IMR-90 (cell line): ENCODE data around the gene RFTN2. TPM values are rescaled to one million over a fixed set of nuclear protein-coding genes. Genes with fewer than 3 reads are reported as not detected.

Experiments used
- ATAC-seq: fragments of 200-7000 bp; cut with Tn5 transposase; 2 replicates; pipeline ENCODE4 v1.9.1; 2020; ENCODE audit warnings: low read depth, mild to moderate bottlenecking, moderate library complexity
- BruUV-seq: library from RNA; stranded (reverse); fragments of 400-500 nt; replicated peaks from 2 replicates; lab custom pipeline; 2021; lab: Mats Ljungman, UMichigan
- CTCF ChIA-PET: fragments of 300-600 bp; formaldehyde crosslinking; extraction: SDS; loops from one replicate; lab custom pipeline; 2021; ENCODE audit warnings: antibody characterized with exemption; lab: Yijun Ruan, JAX
- POLR2A ChIA-PET: fragments of 300-600 bp; sonication (Branson Sonifier 250); formaldehyde crosslinking; loops from one replicate; lab custom pipeline; 2022; ENCODE audit warnings: antibody characterized with exemption; ENCODE audit not compliant: unreplicated experiment; lab: Charles Lee
- DNase-seq: peaks from one replicate; pipeline ENCODE4 v3.0.0; 2013
- H2AFZ ChIP-seq: replicated peaks from 2 replicates; pipeline ENCODE3; 2013; ENCODE audit warnings: low read length, mild to moderate bottlenecking; ENCODE audit not compliant: poor library complexity
- H2AK5ac ChIP-seq: 2 replicates; pipeline ENCODE4 v1.6.1; 2013; ENCODE audit warnings: low read depth, low read length, inconsistent platforms
- H2AK9ac ChIP-seq: replicated peaks from 2 replicates; pipeline ENCODE3; 2013; ENCODE audit warnings: mild to moderate bottlenecking, low read depth, low read length, moderate library complexity; ENCODE audit not compliant: poor library complexity
- H2BK120ac ChIP-seq: 2 replicates; pipeline ENCODE4 v1.6.1; 2013; ENCODE audit warnings: low read depth, low read length, inconsistent platforms
- H2BK15ac ChIP-seq: 3 replicates; pipeline ENCODE4 v1.6.1; 2013; ENCODE audit warnings: low read depth, low read length, inconsistent platforms
- H2BK20ac ChIP-seq: 2 replicates; pipeline ENCODE4 v1.6.1; 2013; ENCODE audit warnings: low read depth, mild to moderate bottlenecking, inconsistent platforms, low read length, moderate library complexity
- H2BK5ac ChIP-seq: 2 replicates; pipeline ENCODE4 v1.6.1; 2013; ENCODE audit warnings: mild to moderate bottlenecking, low read depth, low read length, inconsistent platforms; ENCODE audit not compliant: poor library complexity, severe bottlenecking
- H3K14ac ChIP-seq: replicated peaks from 2 replicates; pipeline ENCODE4 v1.6.1; 2013; ENCODE audit warnings: low read depth, low read length, inconsistent platforms
- H3K18ac ChIP-seq: 2 replicates; pipeline ENCODE4 v1.6.1; 2013; ENCODE audit warnings: low read depth, low read length, control low read depth
- H3K23ac ChIP-seq: 2 replicates; pipeline ENCODE4 v1.6.1; 2013; ENCODE audit warnings: low read depth, low read length, inconsistent platforms
- H3K27ac ChIP-seq: 2 replicates; pipeline ENCODE4 v1.5.1; 2013; ENCODE audit warnings: mild to moderate bottlenecking, control low read depth, low read length; ENCODE audit not compliant: insufficient read depth
- H3K27me3 ChIP-seq: 2 replicates; pipeline ENCODE4 v1.6.1; 2013; ENCODE audit warnings: low read length; ENCODE audit not compliant: control insufficient read depth, insufficient read depth
- H3K36me3 ChIP-seq: 2 replicates; pipeline ENCODE4 v1.6.1; 2013; ENCODE audit warnings: low read length, mixed read lengths; ENCODE audit not compliant: control insufficient read depth, insufficient read depth
- H3K4ac ChIP-seq: 2 replicates; pipeline ENCODE4 v1.6.1; 2013; ENCODE audit warnings: low read depth, low read length, inconsistent platforms
- H3K4me1 ChIP-seq: 2 replicates; pipeline ENCODE4 v1.6.1; 2013; ENCODE audit warnings: low read length, mixed read lengths; ENCODE audit not compliant: control insufficient read depth, insufficient read depth
- H3K4me2 ChIP-seq: 2 replicates; pipeline ENCODE4 v1.6.1; 2013; ENCODE audit warnings: low read depth, mild to moderate bottlenecking, control low read depth, low read length, moderate library complexity
- H3K4me3 ChIP-seq: 2 replicates; pipeline ENCODE4 v1.5.1; 2013; ENCODE audit warnings: low read depth, mild to moderate bottlenecking, control low read depth, low read length, moderate library complexity; ENCODE audit not compliant: insufficient read depth
- H3K56ac ChIP-seq: 2 replicates; pipeline ENCODE4 v1.6.1; 2013; ENCODE audit warnings: low read length, inconsistent platforms; ENCODE audit not compliant: insufficient read depth; ENCODE audit errors: extremely low read depth
- H3K79me1 ChIP-seq, 2 experiments: 2 replicates each; pipeline ENCODE4 v1.6.1; 2013; ENCODE audit warnings: low read length in 2 of 2, inconsistent platforms in 1 of 2, low read depth in 1 of 2
- H3K9ac ChIP-seq: 2 replicates; pipeline ENCODE4 v1.6.1; 2013; ENCODE audit warnings: low read depth, low read length, control low read depth
- H3K9me1 ChIP-seq: 2 replicates; pipeline ENCODE4 v1.6.1; 2013; ENCODE audit warnings: low read length, inconsistent platforms; ENCODE audit not compliant: insufficient read depth
- H3K9me3 ChIP-seq: 2 replicates; pipeline ENCODE4 v1.6.1; 2013; ENCODE audit warnings: low read length; ENCODE audit not compliant: control insufficient read depth, insufficient read depth
- H4K20me1 ChIP-seq: 2 replicates; pipeline ENCODE4 v1.6.1; 2013; ENCODE audit warnings: low read length, inconsistent platforms; ENCODE audit not compliant: insufficient read depth
- H4K5ac ChIP-seq: 2 replicates; pipeline ENCODE4 v1.6.1; 2013; ENCODE audit warnings: mild to moderate bottlenecking, low read depth, low read length, control low read depth
- H4K8ac ChIP-seq, 2 experiments: 2 replicates each; pipeline ENCODE4 v1.6.1; 2013; ENCODE audit warnings: low read depth in 2 of 2, low read length in 2 of 2, control low read depth in 1 of 2, inconsistent platforms in 1 of 2
- H4K91ac ChIP-seq: 2 replicates; pipeline ENCODE4 v1.6.1; 2013; ENCODE audit warnings: low read depth, low read length, inconsistent platforms; ENCODE audit not compliant: insufficient read depth
- CEBPB ChIP-seq: IDR thresholded peaks from 2 replicates; pipeline ENCODE4 v1.6.1; 2012; ENCODE audit warnings: low read depth, low read length, improper control_type of control experiment
- CTCF ChIP-seq: conservative IDR thresholded peaks from 2 replicates; pipeline ENCODE4 v1.5.1; 2012; ENCODE audit warnings: mild to moderate bottlenecking, low read depth, low read length, improper control_type of control experiment
- ELK1 ChIP-seq: fragments of 150-350 bp; IDR thresholded peaks from 2 replicates; pipeline ENCODE4 v1.6.1; 2016; ENCODE audit warnings: low read depth, mild to moderate bottlenecking, low read length, moderate library complexity, borderline replicate concordance
- FOS ChIP-seq: fragments of 150-350 bp; IDR thresholded peaks from 2 replicates; pipeline ENCODE4 v1.6.1; 2016; ENCODE audit warnings: low read depth, low read length
- MAFK ChIP-seq: IDR thresholded peaks from 2 replicates; pipeline ENCODE4 v1.6.1; 2012; ENCODE audit warnings: low read depth, low read length, improper control_type of control experiment
- MAZ ChIP-seq: IDR thresholded peaks from 2 replicates; pipeline ENCODE4 v1.6.1; 2012; ENCODE audit warnings: low read depth, mild to moderate bottlenecking, low read length, improper control_type of control experiment, moderate library complexity, borderline replicate concordance
- MXI1 ChIP-seq: IDR thresholded peaks from 2 replicates; pipeline ENCODE4 v1.6.1; 2012; ENCODE audit warnings: low read depth, mild to moderate bottlenecking, low read length, moderate library complexity, borderline replicate concordance
- NFE2L2 ChIP-seq: fragments of 150-350 bp; IDR thresholded peaks from 2 replicates; pipeline ENCODE4 v1.6.1; 2016; ENCODE audit warnings: low read depth, mild to moderate bottlenecking, low read length
- RAD21 ChIP-seq: IDR thresholded peaks from 2 replicates; pipeline ENCODE4 v1.6.1; 2012; ENCODE audit warnings: low read length, improper control_type of control experiment
- RCOR1 ChIP-seq: IDR thresholded peaks from 2 replicates; pipeline ENCODE4 v1.6.1; 2012; ENCODE audit warnings: mild to moderate bottlenecking, low read length, improper control_type of control experiment; ENCODE audit not compliant: insufficient replicate concordance
- SMC3 ChIP-seq: fragments of 150-350 bp; IDR thresholded peaks from 2 replicates; pipeline ENCODE4 v1.6.1; 2016; ENCODE audit warnings: low read depth, mild to moderate bottlenecking, antibody characterized with exemption, low read length, moderate library complexity
- WGBS, 2 experiments: methylation state at CpG; one replicate each; pipeline versions ENCODE4 v1.1.5 to v1.1.7; 2013; ENCODE audit warnings: missing lambda C conversion rate in 2 of 2; ENCODE audit not compliant: insufficient read length in 1 of 2; ENCODE audit errors: extremely low coverage in 2 of 2; 5-methylcytosine and 5-hydroxymethylcytosine counted together
- dilution Hi-C: fragments of 300-500 bp; cut with HindIII; formaldehyde crosslinking; loops from one replicate; pipeline ENCODE4 v1.14.3; 2018; ENCODE audit warnings: low sequenced_read_pairs; ENCODE audit not compliant: unreplicated experiment
- in situ Hi-C: fragments of 300-500 bp; cut with MboI; formaldehyde crosslinking; loops from 3 replicates; pipeline ENCODE4 v1.14.3; 2019; ENCODE audit warnings: low sequenced_read_pairs, inconsistent platforms, mixed read lengths
- intact Hi-C: fragments of 100-400 bp; cut with micrococcal nuclease; formaldehyde crosslinking; loops from 2 replicates; pipeline ENCODE4 v1.10.0; 2022
- polyA plus RNA-seq, 3 experiments: library from polyadenylated mRNA; depleted of rRNA; stranded (reverse); fragments of >200 nt; gene quantifications; 2 replicates each; pipeline ENCODE4 v1.2.3, GENCODE V29; 2012; ENCODE audit warnings: low replicate concordance in 1 of 3
- total RNA-seq: library from RNA; depleted of rRNA; stranded (reverse); fragments of >200 nt; gene quantifications from 2 replicates; pipeline ENCODE4 v1.2.3, GENCODE V29; 2012
- TF ChIP-seq, protein P1 (sequence below): fragments of 150-350 bp; IDR thresholded peaks from 2 replicates; pipeline ENCODE4 v1.6.1; 2017; ENCODE audit warnings: mild to moderate bottlenecking, antibody characterized with exemption, low read length, low read depth

RFTN2 gene
- total and polyA plus RNA-seq, 2 of the 4 experiments (the other 2 are of a cell fraction) = 0.44 to 2.3 TPM

- dilution Hi-C loops (no loop called here), in situ Hi-C loops (no loop called here), intact Hi-C loops (no loop called here)
- Histone ChIP-seq H2BK20ac (no peak overlapping the region), H4K91ac (no peak overlapping the region), H3K4me3 (no peak overlapping the region), H2AK9ac (no peak overlapping the region), H3K23ac (no peak overlapping the region), H3K9me3 (no peaks in the 10 kb centered on the region), H3K9ac (no peak overlapping the region), H2AFZ (no peak overlapping the region), H3K14ac (no peak overlapping the region), H3K27ac (no peak overlapping the region), H2BK120ac (no peak overlapping the region), H3K56ac (no peak overlapping the region), H4K5ac (no peak overlapping the region), H3K4me1 (no peaks in the 10 kb centered on the region; the same call in 1 of the 2 replicates), H2AK5ac (no peak overlapping the region), H3K18ac (no peak overlapping the region), H2BK15ac (no peak overlapping the region), H3K27me3 (no peaks in the 10 kb centered on the region), H3K79me1 (no peaks in the 10 kb centered on the region), H3K36me3 (peaks cover 5% of the 10 kb centered on the region), H4K20me1 (no peaks in the 10 kb centered on the region), H3K4ac (no peak overlapping the region), H3K4me2 (no peak overlapping the region), H4K8ac (no peak overlapping the region), H2BK5ac (no peak overlapping the region), H3K9me1 (no peaks in the 10 kb centered on the region)
- DNase-seq = peak; percentile 13
- ChIA-PET CTCF (no interaction called here), POLR2A (interaction anchor here (0.6 kb wide), 2 partner anchors 15 to 23 kb away, joined by 3 read pairs; no protein-coding TSS in a partner anchor)
- peak; percentile 79 for ATAC-seq
- WGBS, 2 experiments = no CpG with 5 or more reads among the region's 1 CpG
- no TSS peak for BruUV-seq
- TF ChIP-seq MXI1 = no peak
- no peak for TF ChIP-seq SMC3
- no peak for TF ChIP-seq MAZ
- TF ChIP-seq CEBPB = peak; percentile 80
- TF ChIP-seq, protein P1, sequence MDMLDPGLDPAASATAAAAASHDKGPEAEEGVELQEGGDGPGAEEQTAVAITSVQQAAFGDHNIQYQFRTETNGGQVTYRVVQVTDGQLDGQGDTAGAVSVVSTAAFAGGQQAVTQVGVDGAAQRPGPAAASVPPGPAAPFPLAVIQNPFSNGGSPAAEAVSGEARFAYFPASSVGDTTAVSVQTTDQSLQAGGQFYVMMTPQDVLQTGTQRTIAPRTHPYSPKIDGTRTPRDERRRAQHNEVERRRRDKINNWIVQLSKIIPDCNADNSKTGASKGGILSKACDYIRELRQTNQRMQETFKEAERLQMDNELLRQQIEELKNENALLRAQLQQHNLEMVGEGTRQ = peak; percentile 37; the same call in 1 of the 2 replicates
- no peak for TF ChIP-seq CTCF
- TF ChIP-seq RCOR1 = no peak
- TF ChIP-seq MAFK = no peak
- no peak for TF ChIP-seq ELK1
- TF ChIP-seq FOS = no peak
- no peak for TF ChIP-seq NFE2L2
- TF ChIP-seq RAD21 = no peak
These were observed 61.8 kb downstream of the RFTN2 start for GRCh38 chr2:197613509-197613987.
